Ascending aorta (tissue), 2 donors: ENCODE data around the gene PHF5A. TPM values are rescaled to one million over a fixed set of nuclear protein-coding genes. Genes with fewer than 3 reads are reported as not detected.
A peak's percentile ranks its signal among the peaks of the same experiment; 100 is the strongest.

Experiments
- DNase-seq, 2 donors: peaks; one replicate each; pipeline ENCODE4 v3.0.0-alpha.2; 2019; ENCODE audit warnings: low spot score in 2 of 2
- H3K27ac ChIP-seq, 2 donors: fragments of 200-600 bp; sonication (generic); one replicate each; pipeline ENCODE4 v1.5.1; 2016 to 2017; ENCODE audit warnings: mild to moderate bottlenecking in 1 of 2
- H3K27me3 ChIP-seq: fragments of 200-600 bp; sonication (generic); one replicate; pipeline ENCODE4 v1.5.1; 2017
- H3K36me3 ChIP-seq, 2 donors: fragments of 200-600 bp; sonication (generic); one replicate each; pipeline ENCODE4 v1.5.1; 2016
- H3K4me1 ChIP-seq, 2 donors: fragments of 200-600 bp; sonication (generic); one replicate each; pipeline ENCODE4 v1.5.1; 2016 to 2017; ENCODE audit warnings: mild to moderate bottlenecking in 1 of 2
- H3K4me3 ChIP-seq, 2 donors: fragments of 200-600 bp; sonication (generic); one replicate each; pipeline ENCODE4 v1.5.1; 2016 to 2017; ENCODE audit warnings: mild to moderate bottlenecking in 1 of 2
- H3K9me3 ChIP-seq, 2 donors: fragments of 200-600 bp; sonication (generic); one replicate each; pipeline ENCODE4 v1.5.1; 2016
- intact Hi-C: fragments of 100-400 bp; cut with DNase I; formaldehyde crosslinking; loops from one replicate; pipeline ENCODE4 v1.15.1; 2023
- total RNA-seq: library from RNA; depleted of rRNA; stranded (reverse); fragments of >200 nt; gene quantifications from one replicate; pipeline ENCODE4 v1.1.0, GENCODE V29; 2016
- TF ChIP-seq, protein P1 (sequence below), 3 experiments: fragments of 200-600 bp in 2 of 3; fragments of 450-650 bp in 1 of 3; sonication (generic) in 2 of 3; IDR thresholded peaks; one replicate each; pipeline ENCODE4 v1.5.1; 2016 to 2019; ENCODE audit warnings: antibody characterized with exemption in 3 of 3, mild to moderate bottlenecking in 1 of 3, moderate library complexity in 1 of 3

Gene PHF5A
- total RNA-seq, 1 donor from 2014 or later: 4.8 TPM

- intact Hi-C loops: no loop called here
- H3K9me3 ChIP-seq: no peaks in the 10 kb centered on the region
Measured at GRCh38 chr22:41512421-41513194, 44.1 kb upstream of the PHF5A start.

GRCh38 chr22:41511521-41511968, 43.1 kb upstream of the PHF5A start:
- H3K27me3 ChIP-seq: no peaks in the 10 kb centered on the region
- intact Hi-C loops: no loop called here
- DNase-seq: no peak
- TF ChIP-seq, protein P1, sequence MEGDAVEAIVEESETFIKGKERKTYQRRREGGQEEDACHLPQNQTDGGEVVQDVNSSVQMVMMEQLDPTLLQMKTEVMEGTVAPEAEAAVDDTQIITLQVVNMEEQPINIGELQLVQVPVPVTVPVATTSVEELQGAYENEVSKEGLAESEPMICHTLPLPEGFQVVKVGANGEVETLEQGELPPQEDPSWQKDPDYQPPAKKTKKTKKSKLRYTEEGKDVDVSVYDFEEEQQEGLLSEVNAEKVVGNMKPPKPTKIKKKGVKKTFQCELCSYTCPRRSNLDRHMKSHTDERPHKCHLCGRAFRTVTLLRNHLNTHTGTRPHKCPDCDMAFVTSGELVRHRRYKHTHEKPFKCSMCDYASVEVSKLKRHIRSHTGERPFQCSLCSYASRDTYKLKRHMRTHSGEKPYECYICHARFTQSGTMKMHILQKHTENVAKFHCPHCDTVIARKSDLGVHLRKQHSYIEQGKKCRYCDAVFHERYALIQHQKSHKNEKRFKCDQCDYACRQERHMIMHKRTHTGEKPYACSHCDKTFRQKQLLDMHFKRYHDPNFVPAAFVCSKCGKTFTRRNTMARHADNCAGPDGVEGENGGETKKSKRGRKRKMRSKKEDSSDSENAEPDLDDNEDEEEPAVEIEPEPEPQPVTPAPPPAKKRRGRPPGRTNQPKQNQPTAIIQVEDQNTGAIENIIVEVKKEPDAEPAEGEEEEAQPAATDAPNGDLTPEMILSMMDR (IDR thresholded peaks at IDR 0.05): no peak
- peaks cover 4 to 32% of the 10 kb centered on the region in 2 donors for H3K4me1 ChIP-seq
- no peaks in the 10 kb centered on the region for H3K9me3 ChIP-seq
- peak overlapping the region; percentile 6 to 54 for H3K27ac ChIP-seq
- no peak overlapping the region for H3K4me3 ChIP-seq
- peaks cover 42 to 44% of the 10 kb centered on the region in 2 donors for H3K36me3 ChIP-seq

More at GRCh38 chr22:41512421-41513194, 44.1 kb upstream of the PHF5A start:
- Histone ChIP-seq H3K27ac (peak overlapping the region in 1 of 2 donors; percentile 54), H3K4me1 (peaks cover 4 to 37% of the 10 kb centered on the region in 2 donors), H3K27me3 (no peaks in the 10 kb centered on the region), H3K4me3 (no peak overlapping the region), H3K36me3 (peaks cover 45 to 46% of the 10 kb centered on the region in 2 donors)
- TF ChIP-seq, protein P1 (IDR thresholded peaks at IDR 0.05): no peak
- DNase-seq: no peak

DNA sequence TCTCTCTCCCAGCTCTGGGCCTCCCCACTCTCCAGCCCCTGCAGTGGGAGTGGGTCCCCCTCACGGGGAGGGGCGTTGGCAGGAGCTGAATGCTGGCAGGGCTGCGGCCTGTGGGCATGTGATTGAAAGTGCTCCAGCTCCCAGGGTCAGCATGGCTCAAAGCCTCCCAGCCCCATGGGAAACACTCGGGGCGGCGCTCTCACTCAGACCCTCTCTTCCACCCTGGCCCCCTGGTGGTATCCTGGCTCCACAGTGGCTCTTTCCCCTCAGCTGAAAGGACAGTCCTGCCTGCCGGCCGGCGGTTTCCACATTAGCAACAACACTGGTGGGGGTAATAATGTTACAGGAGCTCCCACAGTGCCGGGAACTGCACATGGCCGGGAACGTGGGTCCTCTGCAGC, 40.3 kb upstream of the PHF5A start:
- H3K4me1 ChIP-seq: peaks cover 14 to 43% of the 10 kb centered on the region in 2 donors
- H3K36me3 ChIP-seq: peaks cover 20 to 25% of the 10 kb centered on the region in 2 donors
- H3K27ac ChIP-seq: peak overlapping the region; percentile 27 to 73
- DNase-seq: no peak
- intact Hi-C loops: no loop called here
- H3K9me3 ChIP-seq: no peaks in the 10 kb centered on the region
- H3K4me3 ChIP-seq: no peak overlapping the region
- TF ChIP-seq, protein P1 (IDR thresholded peaks at IDR 0.05): peak in 1 of 3 experiments; percentile 11
- no peaks in the 10 kb centered on the region for H3K27me3 ChIP-seq

GRCh38 chr22:41507330-41508063, 39.0 kb upstream of the PHF5A start:
- Histone ChIP-seq H3K9me3 (no peaks in the 10 kb centered on the region), H3K27ac (peak overlapping the region; percentile 27 to 73), H3K36me3 (peaks cover 19 to 21% of the 10 kb centered on the region in 2 donors), H3K4me1 (peaks cover 16 to 41% of the 10 kb centered on the region in 2 donors), H3K27me3 (no peaks in the 10 kb centered on the region), H3K4me3 (no peak overlapping the region)
- TF ChIP-seq, protein P1 (IDR thresholded peaks at IDR 0.05): no peak
- intact Hi-C loops: no loop called here
- DNase-seq: no peak

DNA sequence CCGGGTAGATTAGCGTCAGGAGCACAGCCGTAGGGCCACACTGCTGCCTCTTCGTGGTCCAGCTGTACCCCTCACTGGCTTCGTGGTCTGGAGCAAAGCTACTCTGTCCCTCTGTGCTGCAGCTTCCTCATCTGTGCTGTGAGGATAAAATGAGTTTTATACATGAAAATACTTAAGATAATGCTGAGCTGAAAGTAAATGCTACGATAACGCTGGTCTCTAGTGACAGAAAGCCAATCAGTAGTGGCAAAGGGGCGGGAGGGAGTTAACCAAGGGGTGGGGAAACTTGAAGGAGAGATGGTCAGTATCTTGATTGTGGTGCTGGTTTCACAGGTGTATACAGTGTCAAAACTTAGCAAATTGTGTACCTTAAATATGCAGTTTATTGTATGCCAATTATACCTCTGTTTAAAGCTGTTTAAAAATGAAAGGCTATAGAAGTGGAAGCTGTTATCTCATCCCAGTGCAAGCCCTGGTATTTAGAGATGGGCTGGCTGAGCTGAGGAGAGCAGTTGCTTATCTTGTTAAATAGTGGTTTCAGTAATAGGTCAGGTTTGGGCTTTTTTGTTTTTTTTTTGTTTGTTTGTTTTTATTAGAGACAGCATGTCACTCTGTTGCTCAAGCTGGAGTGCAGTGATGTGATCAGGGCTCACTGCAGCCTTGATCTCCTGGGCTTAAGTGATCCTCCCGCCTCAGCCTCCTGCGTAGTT, 37.2 kb upstream of the PHF5A start:
- no peak for DNase-seq
- H3K36me3 ChIP-seq: peaks cover 28 to 32% of the 10 kb centered on the region in 2 donors
- H3K4me3 ChIP-seq: no peak overlapping the region
- H3K27ac ChIP-seq: no peak overlapping the region
- H3K9me3 ChIP-seq: no peaks in the 10 kb centered on the region
- H3K4me1 ChIP-seq: peaks cover 16 to 30% of the 10 kb centered on the region in 2 donors
- intact Hi-C loops: loop anchor here (2.0 kb wide), 2 partner anchors 25 to 57 kb away; no protein-coding TSS in a partner anchor
- H3K27me3 ChIP-seq: no peaks in the 10 kb centered on the region
- TF ChIP-seq, protein P1 (IDR thresholded peaks at IDR 0.05): no peak
